SU-DHL-6 (cell line): Measurements from ENCODE around the gene PPY.
"Not testable (repeated sequence)": the region's sequence is repeated elsewhere in the genome, so short reads cannot be mapped to it uniquely, and the experiment has no call there.

Source experiments
- H2AFZ ChIP-seq: fragments of 200-600 bp; sonication (generic); 2 replicates; pipeline ENCODE4 v1.6.1; 2014; ENCODE audit warnings: low read depth, mild to moderate bottlenecking, moderate library complexity, mixed read lengths, antibody characterized with exemption, low read length; ENCODE audit not compliant: severe bottlenecking
- H3F3A ChIP-seq: fragments of 200-600 bp; shearing (Covaris generic); 2 replicates; pipeline ENCODE4 v1.6.0; 2016; ENCODE audit warnings: antibody characterized with exemption, mild to moderate bottlenecking; ENCODE audit not compliant: insufficient read depth
- H3K27ac ChIP-seq: fragments of 200-600 bp; sonication (generic); 2 replicates; pipeline ENCODE4 v1.5.1; 2016; ENCODE audit warnings: low read depth, mild to moderate bottlenecking, low read length, moderate library complexity, mixed read lengths
- H3K27me3 ChIP-seq: fragments of 200-600 bp; sonication (generic), shearing (Covaris generic); 2 replicates; pipeline ENCODE4 v1.6.0; 2014; ENCODE audit warnings: mild to moderate bottlenecking, low read length
- H3K36me3 ChIP-seq: fragments of 200-600 bp; sonication (generic); 2 replicates; pipeline ENCODE4 v1.6.1; 2014; ENCODE audit warnings: mild to moderate bottlenecking, low read length, mixed read lengths
- H3K4me2 ChIP-seq: fragments of 300-600, 200-600 bp; shearing (Covaris generic), sonication (generic); 2 replicates; pipeline ENCODE4 v1.6.0; 2014; ENCODE audit warnings: low read length, low read depth, mild to moderate bottlenecking; ENCODE audit not compliant: poor library complexity, severe bottlenecking
- H3K4me3 ChIP-seq: fragments of 200-600 bp; sonication (generic); 2 replicates; pipeline ENCODE4 v1.5.1; 2014; ENCODE audit warnings: antibody characterized with exemption, low read length, mild to moderate bottlenecking, mixed read lengths; ENCODE audit not compliant: insufficient read depth, poor library complexity, severe bottlenecking
- H3K79me2 ChIP-seq: fragments of 200-600 bp; sonication (generic); 2 replicates; pipeline ENCODE4 v1.6.1; 2014; ENCODE audit warnings: mild to moderate bottlenecking, low read length, moderate library complexity; ENCODE audit not compliant: insufficient read depth
- H3K9ac ChIP-seq: fragments of 200-600 bp; sonication (generic); 2 replicates; pipeline ENCODE4 v1.7.0; 2014; ENCODE audit warnings: mild to moderate bottlenecking, low read length
- H3K9me2 ChIP-seq: fragments of 200-600 bp; sonication (generic); replicated peaks from 2 replicates; pipeline ENCODE4 v1.6.1; 2014; ENCODE audit warnings: low read length; ENCODE audit not compliant: insufficient read depth
- H3K9me3 ChIP-seq: fragments of 200-600 bp; sonication (generic); 2 replicates; pipeline ENCODE4 v1.6.1; 2014; ENCODE audit warnings: low read length, mixed read lengths; ENCODE audit not compliant: insufficient read depth
- H4K20me1 ChIP-seq: fragments of 200-600 bp; sonication (generic); 2 replicates; pipeline ENCODE4 v1.6.1; 2014; ENCODE audit warnings: low read depth, mild to moderate bottlenecking, antibody characterized with exemption, low read length, moderate library complexity, mixed read lengths
- EZH2phosphoT487 ChIP-seq: fragments of 200-600 bp; sonication (generic), shearing (Covaris generic); conservative IDR thresholded peaks from 2 replicates; pipeline ENCODE4 v1.6.1; 2018; ENCODE audit warnings: mild to moderate bottlenecking, antibody characterized with exemption, low read length, moderate library complexity, mixed read lengths
- TF ChIP-seq, protein P1 (sequence below): fragments of 200-600 bp; sonication (generic); IDR thresholded peaks from one replicate; pipeline ENCODE4 v1.5.1; 2017; ENCODE audit warnings: antibody characterized with exemption, mild to moderate bottlenecking, low read length, moderate library complexity; ENCODE audit not compliant: insufficient read depth, poor library complexity, severe bottlenecking

Gene PPY

DNA sequence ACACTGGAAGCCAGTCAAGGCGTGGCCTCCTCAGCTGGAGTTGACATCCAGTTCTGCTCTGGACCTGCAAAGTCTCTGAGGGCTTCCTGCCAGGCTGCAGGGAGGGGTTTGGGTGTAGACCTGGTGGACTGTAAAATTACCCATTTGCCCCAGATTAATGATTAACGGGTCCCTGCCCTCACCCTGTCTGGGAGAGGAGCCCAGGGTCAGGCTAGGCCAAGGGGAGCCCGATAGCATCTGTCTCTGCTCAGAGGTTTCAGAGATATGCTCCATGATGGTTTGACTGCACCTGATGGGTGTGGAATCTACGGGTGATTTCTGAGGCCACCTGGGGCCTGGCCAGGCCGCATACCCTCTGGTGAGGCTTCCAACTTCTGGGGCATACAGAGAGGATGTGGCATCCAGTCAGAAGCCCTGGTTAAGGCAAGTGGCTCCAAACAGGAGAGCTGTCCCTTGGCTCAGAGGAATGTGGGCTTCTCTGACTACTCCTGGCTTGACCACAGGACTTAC lies 11.2 kb downstream of the PPY start:
- H3F3A ChIP-seq = no peaks in the 10 kb centered on the region
- no peaks in the 10 kb centered on the region for H3K79me2 ChIP-seq
- H3K9ac ChIP-seq = no peak overlapping the region
- H3K4me2 ChIP-seq = no peak overlapping the region
- H3K27me3 ChIP-seq = no peaks in the 10 kb centered on the region
- H3K4me3 ChIP-seq = no peak overlapping the region
- no peaks in the 10 kb centered on the region for H3K9me2 ChIP-seq
- H3K9me3 ChIP-seq = no peaks in the 10 kb centered on the region
- H2AFZ ChIP-seq = no peak overlapping the region
- no peak for TF ChIP-seq EZH2phosphoT487
- TF ChIP-seq, protein P1, sequence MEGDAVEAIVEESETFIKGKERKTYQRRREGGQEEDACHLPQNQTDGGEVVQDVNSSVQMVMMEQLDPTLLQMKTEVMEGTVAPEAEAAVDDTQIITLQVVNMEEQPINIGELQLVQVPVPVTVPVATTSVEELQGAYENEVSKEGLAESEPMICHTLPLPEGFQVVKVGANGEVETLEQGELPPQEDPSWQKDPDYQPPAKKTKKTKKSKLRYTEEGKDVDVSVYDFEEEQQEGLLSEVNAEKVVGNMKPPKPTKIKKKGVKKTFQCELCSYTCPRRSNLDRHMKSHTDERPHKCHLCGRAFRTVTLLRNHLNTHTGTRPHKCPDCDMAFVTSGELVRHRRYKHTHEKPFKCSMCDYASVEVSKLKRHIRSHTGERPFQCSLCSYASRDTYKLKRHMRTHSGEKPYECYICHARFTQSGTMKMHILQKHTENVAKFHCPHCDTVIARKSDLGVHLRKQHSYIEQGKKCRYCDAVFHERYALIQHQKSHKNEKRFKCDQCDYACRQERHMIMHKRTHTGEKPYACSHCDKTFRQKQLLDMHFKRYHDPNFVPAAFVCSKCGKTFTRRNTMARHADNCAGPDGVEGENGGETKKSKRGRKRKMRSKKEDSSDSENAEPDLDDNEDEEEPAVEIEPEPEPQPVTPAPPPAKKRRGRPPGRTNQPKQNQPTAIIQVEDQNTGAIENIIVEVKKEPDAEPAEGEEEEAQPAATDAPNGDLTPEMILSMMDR = no peak
- H3K27ac ChIP-seq = no peak overlapping the region
- H3K36me3 ChIP-seq = no peaks in the 10 kb centered on the region
- H4K20me1 ChIP-seq = no peaks in the 10 kb centered on the region

DNA sequence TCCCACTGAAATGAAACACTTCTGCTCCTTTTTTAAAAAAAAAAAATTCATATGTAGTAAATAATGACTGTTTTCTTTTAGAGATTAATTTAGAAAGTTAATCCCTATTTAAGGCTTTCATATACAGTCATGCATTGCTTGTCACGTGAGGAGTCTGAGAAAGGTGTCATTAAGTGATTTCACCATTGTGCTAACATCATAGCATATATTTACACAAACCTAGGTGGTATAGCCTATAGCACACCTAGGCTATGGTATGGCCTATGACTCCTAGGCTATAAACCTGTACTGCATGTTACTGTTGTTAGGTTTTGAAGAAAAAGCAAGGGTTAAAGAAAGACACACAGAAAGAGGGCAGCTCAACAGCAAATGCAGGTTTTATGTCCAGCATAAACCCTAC lies 13.7 kb downstream of the PPY start:
- H3K4me2 ChIP-seq = no peak overlapping the region

DNA sequence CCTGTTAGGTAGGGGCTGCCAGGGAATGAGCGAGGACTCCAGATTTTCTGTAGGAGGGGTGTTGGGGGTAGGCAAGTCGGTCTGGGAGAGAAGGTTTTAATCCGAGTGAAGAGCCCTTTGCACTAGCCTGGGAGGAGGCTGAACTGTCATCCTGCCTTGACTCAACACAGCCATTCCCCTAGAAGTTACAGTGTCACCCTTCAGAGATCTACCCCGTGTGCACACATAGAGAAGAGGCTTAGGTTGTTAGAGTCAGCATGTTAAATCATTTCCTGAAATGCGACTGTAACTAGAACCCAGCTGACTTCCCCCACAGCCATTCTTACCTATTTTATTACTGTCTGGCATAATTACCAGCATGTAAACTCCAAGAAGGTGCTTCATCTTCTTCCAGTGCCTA lies 14.3 kb downstream of the PPY start:
- H4K20me1 ChIP-seq, H3K27me3 ChIP-seq, H3F3A ChIP-seq, H3K9me3 ChIP-seq, H3K27ac ChIP-seq, H3K9ac ChIP-seq, H3K79me2 ChIP-seq, H2AFZ ChIP-seq, H3K9me2 ChIP-seq, H3K36me3 ChIP-seq, H3K4me3 ChIP-seq, H3K4me2 ChIP-seq: not testable (repeated sequence)

More for the DNA sequence above, 13.7 kb downstream of the PPY start:
- H3K79me2 ChIP-seq = no peaks in the 10 kb centered on the region
- no peaks in the 10 kb centered on the region for H3K9me3 ChIP-seq
- no peak for TF ChIP-seq EZH2phosphoT487
- TF ChIP-seq, protein P1 = no peak
- no peaks in the 10 kb centered on the region for H3K36me3 ChIP-seq
- no peaks in the 10 kb centered on the region for H3F3A ChIP-seq
- no peaks in the 10 kb centered on the region for H4K20me1 ChIP-seq
- no peak overlapping the region for H3K4me3 ChIP-seq
- H3K9me2 ChIP-seq = no peaks in the 10 kb centered on the region
- H3K9ac ChIP-seq = no peak overlapping the region
- no peak overlapping the region for H2AFZ ChIP-seq
- H3K27ac ChIP-seq = no peak overlapping the region
- no peaks in the 10 kb centered on the region for H3K27me3 ChIP-seq

DNA sequence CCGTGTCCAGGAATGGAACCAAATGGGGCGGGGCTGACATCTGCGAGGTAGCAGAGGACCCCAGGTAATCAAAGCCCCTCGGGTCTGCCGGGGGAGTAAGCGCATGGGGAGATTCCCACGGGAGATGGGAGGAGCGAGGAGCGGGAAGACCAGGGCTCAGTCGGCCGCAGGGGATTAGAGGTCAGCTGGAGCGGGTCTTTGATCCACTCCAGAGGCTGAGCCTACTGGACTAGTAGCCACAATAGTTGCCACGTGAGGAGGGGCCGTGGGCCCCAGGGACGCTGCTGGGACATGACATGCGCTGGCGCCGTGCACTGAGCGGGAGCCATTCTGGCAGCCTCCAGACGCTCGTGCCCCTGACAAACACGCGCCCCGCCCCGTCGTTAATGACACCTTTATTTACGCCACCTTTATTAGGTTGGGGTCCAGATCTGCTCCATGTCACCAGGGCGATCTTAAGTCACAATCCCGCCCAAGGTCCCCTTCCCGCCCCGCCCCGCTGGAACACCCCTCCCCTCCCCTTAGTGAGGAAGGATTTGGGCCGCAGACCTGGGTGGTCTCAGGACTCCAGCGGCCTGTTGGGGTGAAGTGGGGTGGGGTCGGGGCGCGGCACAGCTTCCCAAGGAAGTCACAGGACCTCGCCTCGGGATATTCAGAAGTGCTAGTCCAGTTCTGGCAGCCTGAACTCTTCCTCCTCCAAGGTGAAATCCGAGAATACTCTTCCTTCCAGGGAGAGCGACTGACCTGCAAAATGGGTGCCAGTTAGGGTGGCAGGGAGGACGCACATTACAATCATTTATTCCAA lies 15.0 kb downstream of the PPY start:
- no peak overlapping the region for H2AFZ ChIP-seq

More for the DNA sequence above, 15.0 kb downstream of the PPY start:
- H3K9me2 ChIP-seq = no peaks in the 10 kb centered on the region
- no peaks in the 10 kb centered on the region for H3K27me3 ChIP-seq
- no peak overlapping the region for H3K9ac ChIP-seq
- no peaks in the 10 kb centered on the region for H3F3A ChIP-seq
- H3K27ac ChIP-seq = no peak overlapping the region
- TF ChIP-seq, protein P1 = no peak
- TF ChIP-seq EZH2phosphoT487 = no peak
- no peaks in the 10 kb centered on the region for H3K79me2 ChIP-seq
- H3K4me2 ChIP-seq = no peak overlapping the region
- H3K36me3 ChIP-seq = no peaks in the 10 kb centered on the region
- H3K9me3 ChIP-seq = no peaks in the 10 kb centered on the region
- H4K20me1 ChIP-seq = no peaks in the 10 kb centered on the region
- H3K4me3 ChIP-seq = no peak overlapping the region
